Islet of Langerhans (tissue), 1 donor: Measurements from ENCODE around the gene MTHFR.

Source experiments
- FAIRE-seq: peaks from one replicate; lab custom pipeline; 2011; peaks lifted over from hg19 to GRCh38; lab: Jason Lieb, UNC

Gene MTHFR

GRCh38 chr1:11753555-11754208 is 52.1 kb downstream of the MTHFR start:
- no peak for FAIRE-seq

GRCh38 chr1:11752359-11753088 is 53.2 kb downstream of the MTHFR start:
- no peak for FAIRE-seq

GRCh38 chr1:11751087-11751486 is 54.7 kb downstream of the MTHFR start:
- no peak for FAIRE-seq

- no peak for FAIRE-seq
Measured at GRCh38 chr1:11749996-11750395, 55.8 kb downstream of the MTHFR start.

GRCh38 chr1:11749203-11749689 is 56.5 kb downstream of the MTHFR start:
- FAIRE-seq, result no peak

GRCh38 chr1:11748294-11749202 is 57.2 kb downstream of the MTHFR start:
- FAIRE-seq, result no peak

GRCh38 chr1:11746795-11747487 is 58.8 kb downstream of the MTHFR start:
- FAIRE-seq, result no peak

- no peak for FAIRE-seq
Measured at GRCh38 chr1:11746092-11746491, 59.7 kb downstream of the MTHFR start.

- no peak for FAIRE-seq
Measured at GRCh38 chr1:11744287-11744686, 61.5 kb downstream of the MTHFR start.

GRCh38 chr1:11741919-11742558 is 63.7 kb downstream of the MTHFR start:
- FAIRE-seq, result no peak

- no peak for FAIRE-seq
Measured at GRCh38 chr1:11741482-11741881, 64.3 kb downstream of the MTHFR start.

- no peak for FAIRE-seq
Measured at GRCh38 chr1:11740258-11741192, 65.2 kb downstream of the MTHFR start.

- no peak for FAIRE-seq
Measured at GRCh38 chr1:11738783-11739182, 67.0 kb downstream of the MTHFR start.

- FAIRE-seq, result no peak
Measured at GRCh38 chr1:11738096-11738495, 67.7 kb downstream of the MTHFR start.

- no peak for FAIRE-seq
Measured at GRCh38 chr1:11736746-11737639, 68.8 kb downstream of the MTHFR start.

- FAIRE-seq, result no peak
Measured at GRCh38 chr1:11735854-11736745, 69.7 kb downstream of the MTHFR start, which contains the start of gene AGTRAP. Gene AGTRAP, plus strand, starts transcription at chr1:11736136. Its CDS starts 73 bp downstream, at chr1:11736209.
